Measurements from ENCODE around the gene SHPK. TPM values are rescaled to one million over a fixed set of nuclear protein-coding genes. Genes with fewer than 3 reads are reported as not detected.

Gene SHPK
- total RNA-seq, 3 donors from 2014 or later (not counting 1 experiment from before 2014, with no cell fraction given), result 5.8 to 9.3 (median 8.9) TPM

DNA sequence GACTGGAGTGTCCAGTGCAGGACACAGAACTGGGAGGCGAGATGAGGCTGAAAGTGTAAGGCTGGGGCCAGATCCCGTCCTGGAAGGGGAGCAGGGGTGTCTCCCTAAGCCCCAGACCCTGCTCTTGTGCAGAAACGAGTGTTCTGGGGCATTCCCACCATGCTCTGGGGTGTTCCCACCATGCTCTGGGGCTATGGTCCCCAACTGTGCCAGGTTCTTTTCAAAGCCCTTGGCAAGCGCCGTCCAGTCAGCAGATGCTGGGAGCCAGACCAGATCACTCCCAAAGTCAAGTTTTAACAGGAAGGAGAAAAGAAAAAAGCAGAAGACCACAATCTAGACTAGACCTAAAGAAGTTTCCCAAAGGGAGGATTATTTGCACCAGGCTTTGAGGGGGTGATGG lies 29.8 kb upstream of the SHPK start:
- H3K27me3 ChIP-seq (ENCODE audit: control insufficient read depth, insufficient read depth, low read length), result no peaks in the 10 kb centered on the region
- 93% methylated on average over 5 of the region's 5 CpGs for WGBS (ENCODE audit: insufficient coverage)
- H3K4me1 ChIP-seq (ENCODE audit: control insufficient read depth, insufficient read depth, low read length), result peaks cover 21% of the 10 kb centered on the region
- intact Hi-C loops (cut with micrococcal nuclease), result no loop called here
- no peak for DNase-seq
- H3K9me3 ChIP-seq (ENCODE audit: control insufficient read depth, insufficient read depth, low read length), result no peaks in the 10 kb centered on the region
- H3K4me1 Mint-ChIP-seq, result peaks cover 8 to 17% of the 10 kb centered on the region in 2 donors
- ATAC-seq, result no peak
- no peak overlapping the region for H3K27ac ChIP-seq (ENCODE audit: low read length)
- peak overlapping the region; percentile 80 for H3K4me3 Mint-ChIP-seq
- TF ChIP-seq, protein P1, sequence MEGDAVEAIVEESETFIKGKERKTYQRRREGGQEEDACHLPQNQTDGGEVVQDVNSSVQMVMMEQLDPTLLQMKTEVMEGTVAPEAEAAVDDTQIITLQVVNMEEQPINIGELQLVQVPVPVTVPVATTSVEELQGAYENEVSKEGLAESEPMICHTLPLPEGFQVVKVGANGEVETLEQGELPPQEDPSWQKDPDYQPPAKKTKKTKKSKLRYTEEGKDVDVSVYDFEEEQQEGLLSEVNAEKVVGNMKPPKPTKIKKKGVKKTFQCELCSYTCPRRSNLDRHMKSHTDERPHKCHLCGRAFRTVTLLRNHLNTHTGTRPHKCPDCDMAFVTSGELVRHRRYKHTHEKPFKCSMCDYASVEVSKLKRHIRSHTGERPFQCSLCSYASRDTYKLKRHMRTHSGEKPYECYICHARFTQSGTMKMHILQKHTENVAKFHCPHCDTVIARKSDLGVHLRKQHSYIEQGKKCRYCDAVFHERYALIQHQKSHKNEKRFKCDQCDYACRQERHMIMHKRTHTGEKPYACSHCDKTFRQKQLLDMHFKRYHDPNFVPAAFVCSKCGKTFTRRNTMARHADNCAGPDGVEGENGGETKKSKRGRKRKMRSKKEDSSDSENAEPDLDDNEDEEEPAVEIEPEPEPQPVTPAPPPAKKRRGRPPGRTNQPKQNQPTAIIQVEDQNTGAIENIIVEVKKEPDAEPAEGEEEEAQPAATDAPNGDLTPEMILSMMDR (IDR thresholded peaks at IDR 0.05), result no peak
- H3K27ac Mint-ChIP-seq, result no peak overlapping the region
- no peaks in the 10 kb centered on the region for H3K9me3 Mint-ChIP-seq
- no peaks in the 10 kb centered on the region for H3K36me3 Mint-ChIP-seq
- no peaks in the 10 kb centered on the region for H3K36me3 ChIP-seq (ENCODE audit: control insufficient read depth, insufficient read depth, low read length)
- H3K27me3 Mint-ChIP-seq (ENCODE audit: low read depth in 2 of 2), result no peaks in the 10 kb centered on the region
- no peak overlapping the region for H3K4me3 ChIP-seq (ENCODE audit: low read length)

DNA sequence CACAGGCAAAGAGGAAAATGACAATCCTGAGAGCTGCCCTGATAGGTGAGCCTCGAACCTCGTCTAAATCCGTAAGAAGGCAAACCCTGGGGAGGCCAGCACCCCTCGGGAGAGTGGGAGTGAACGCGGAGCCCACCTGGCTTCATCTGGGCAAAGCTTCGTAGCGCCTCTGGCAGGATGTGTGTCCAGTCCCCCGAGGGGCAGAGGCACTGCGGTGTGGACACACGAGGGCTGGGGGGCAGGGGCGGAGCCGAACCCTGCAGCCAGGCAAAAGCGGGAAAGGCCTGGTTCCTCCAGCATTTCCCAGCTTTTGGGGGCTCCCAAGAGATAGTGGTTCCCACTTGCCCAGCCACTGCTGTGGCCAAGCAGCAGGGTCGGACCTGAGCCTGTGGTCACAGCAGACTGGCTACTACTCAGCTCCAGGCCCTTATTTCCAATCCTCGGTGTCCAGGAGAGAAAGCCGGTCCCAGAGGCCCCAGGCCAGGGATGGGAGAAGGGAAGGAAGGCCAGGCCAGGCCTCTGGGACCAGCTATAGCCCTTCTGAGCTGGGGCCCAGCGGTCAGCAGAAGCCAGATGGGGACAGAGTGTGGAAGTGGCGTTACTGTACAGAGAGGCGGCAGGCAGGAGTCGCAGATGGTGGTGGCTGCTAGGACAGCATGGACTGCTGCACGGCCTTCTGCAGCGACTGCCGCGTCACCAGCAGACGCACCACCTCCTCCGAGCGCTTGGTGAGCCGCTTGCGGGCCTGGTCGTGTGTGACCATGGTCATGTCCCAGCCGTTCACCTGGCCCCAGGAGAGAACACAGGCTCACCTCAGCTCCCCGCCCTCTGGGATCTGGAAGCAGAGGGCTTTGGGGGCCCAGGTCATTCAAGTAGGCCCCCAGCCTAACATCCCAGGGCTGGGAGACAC lies 27.3 kb upstream of the SHPK start:
- Mint-ChIP-seq H3K4me1 (peaks cover 0 to 10% of the 10 kb centered on the region in 2 donors), H3K9me3 (no peaks in the 10 kb centered on the region), H3K27me3 (ENCODE audit: low read depth in 2 of 2) (no peaks in the 10 kb centered on the region), H3K36me3 (no peaks in the 10 kb centered on the region), H3K4me3 (no peak overlapping the region), H3K27ac (no peak overlapping the region)
- no peak for ATAC-seq
- TF ChIP-seq, protein P1 (IDR thresholded peaks at IDR 0.05), result no peak
- Histone ChIP-seq H3K27ac (ENCODE audit: low read length) (no peak overlapping the region), H3K4me3 (ENCODE audit: low read length) (no peak overlapping the region), H3K9me3 (ENCODE audit: control insufficient read depth, insufficient read depth, low read length) (no peaks in the 10 kb centered on the region), H3K4me1 (ENCODE audit: control insufficient read depth, insufficient read depth, low read length) (peaks cover 10% of the 10 kb centered on the region), H3K27me3 (ENCODE audit: control insufficient read depth, insufficient read depth, low read length) (no peaks in the 10 kb centered on the region), H3K36me3 (ENCODE audit: control insufficient read depth, insufficient read depth, low read length) (no peaks in the 10 kb centered on the region)
- no peak for DNase-seq
- intact Hi-C loops (cut with micrococcal nuclease), result no loop called here
- WGBS (ENCODE audit: insufficient coverage), result 95% methylated on average over 33 of the region's 33 CpGs

DNA sequence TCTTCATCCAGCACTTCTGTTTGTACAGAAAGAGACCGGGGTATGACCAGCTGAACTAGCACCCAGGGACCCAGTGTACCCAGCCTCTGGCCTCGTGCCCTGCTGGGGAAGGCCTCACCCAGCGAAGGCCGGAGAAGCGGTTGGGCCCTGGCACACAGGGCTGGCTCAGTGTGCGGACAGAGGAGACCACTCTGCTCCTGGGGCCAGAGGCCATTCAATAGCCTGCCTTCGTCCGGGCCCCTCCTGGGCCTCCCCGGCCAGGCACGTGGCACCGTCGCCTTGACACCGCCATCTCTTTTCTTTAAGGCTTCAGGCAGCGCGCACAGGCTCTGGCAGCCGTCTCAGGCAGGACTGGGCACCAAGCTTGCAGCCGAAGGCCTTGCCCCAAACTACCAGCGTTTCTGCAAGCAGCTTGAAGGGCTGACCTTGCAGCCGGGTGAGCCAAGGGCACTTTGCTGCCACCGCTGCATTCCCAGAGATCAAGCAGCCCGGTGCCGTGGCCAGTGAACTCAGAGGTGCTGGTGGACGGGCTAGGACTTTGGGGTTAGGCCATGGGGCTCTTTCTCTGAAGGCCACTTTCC lies 24.4 kb upstream of the SHPK start:
- no peak overlapping the region for H3K4me3 Mint-ChIP-seq
- Histone ChIP-seq H3K36me3 (ENCODE audit: control insufficient read depth, insufficient read depth, low read length) (no peaks in the 10 kb centered on the region), H3K4me1 (ENCODE audit: control insufficient read depth, insufficient read depth, low read length) (no peaks in the 10 kb centered on the region), H3K4me3 (ENCODE audit: low read length) (no peak overlapping the region), H3K9me3 (ENCODE audit: control insufficient read depth, insufficient read depth, low read length) (no peaks in the 10 kb centered on the region), H3K27me3 (ENCODE audit: control insufficient read depth, insufficient read depth, low read length) (no peaks in the 10 kb centered on the region), H3K27ac (ENCODE audit: low read length) (no peak overlapping the region)
- ATAC-seq (no peak), DNase-seq (no peak)
- no peaks in the 10 kb centered on the region for H3K36me3 Mint-ChIP-seq
- no peaks in the 10 kb centered on the region for H3K27me3 Mint-ChIP-seq (ENCODE audit: low read depth in 2 of 2)
- no peaks in the 10 kb centered on the region for H3K9me3 Mint-ChIP-seq
- WGBS (ENCODE audit: insufficient coverage), result 93% methylated on average over 23 of the region's 23 CpGs
- TF ChIP-seq, protein P1 (IDR thresholded peaks at IDR 0.05), result no peak
- intact Hi-C loops (cut with micrococcal nuclease), result no loop called here
- H3K27ac Mint-ChIP-seq, result no peak overlapping the region
- peaks cover 0 to 3% of the 10 kb centered on the region in 2 donors for H3K4me1 Mint-ChIP-seq

All from natural killer cell (primary cell).